OCI-LY3 (cell line): ENCODE measurements around the gene PITPNM3.

Experiments used
- EZH2phosphoT487 ChIP-seq: fragments of 200-600 bp; shearing (Covaris generic); IDR thresholded peaks from 2 replicates; pipeline ENCODE4 v1.6.1; 2018; ENCODE audit warnings: antibody characterized with exemption, mixed run types, low read depth
- TF ChIP-seq, protein P1 (sequence below): fragments of 200-600, 300-600 bp; sonication (generic); IDR thresholded peaks from 2 replicates; pipeline ENCODE4 v1.5.1; 2014; ENCODE audit warnings: antibody characterized with exemption, low read length, low read depth

DNA sequence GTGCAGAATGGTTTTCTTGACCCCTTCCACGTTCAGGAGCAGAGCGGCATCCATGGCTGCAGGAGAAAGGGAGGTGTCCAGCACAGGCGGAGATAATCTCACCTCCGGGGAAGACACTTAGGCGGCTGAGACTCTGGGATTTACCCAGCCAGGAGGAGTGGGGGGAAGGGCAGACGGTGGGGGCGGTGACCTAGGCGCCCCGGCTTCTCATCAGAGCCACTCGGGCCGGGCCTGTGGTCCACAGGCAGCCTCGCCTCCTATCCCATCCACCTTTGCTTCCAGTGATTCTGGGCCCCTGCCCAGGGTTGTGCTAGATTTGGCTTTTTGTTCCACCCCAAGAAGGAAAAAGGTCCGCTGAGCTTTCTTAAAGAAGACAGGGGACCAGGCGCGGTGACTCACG lies 121.3 kb downstream of the PITPNM3 start, which contains the start of gene AIPL1:
- TF ChIP-seq, protein P1, sequence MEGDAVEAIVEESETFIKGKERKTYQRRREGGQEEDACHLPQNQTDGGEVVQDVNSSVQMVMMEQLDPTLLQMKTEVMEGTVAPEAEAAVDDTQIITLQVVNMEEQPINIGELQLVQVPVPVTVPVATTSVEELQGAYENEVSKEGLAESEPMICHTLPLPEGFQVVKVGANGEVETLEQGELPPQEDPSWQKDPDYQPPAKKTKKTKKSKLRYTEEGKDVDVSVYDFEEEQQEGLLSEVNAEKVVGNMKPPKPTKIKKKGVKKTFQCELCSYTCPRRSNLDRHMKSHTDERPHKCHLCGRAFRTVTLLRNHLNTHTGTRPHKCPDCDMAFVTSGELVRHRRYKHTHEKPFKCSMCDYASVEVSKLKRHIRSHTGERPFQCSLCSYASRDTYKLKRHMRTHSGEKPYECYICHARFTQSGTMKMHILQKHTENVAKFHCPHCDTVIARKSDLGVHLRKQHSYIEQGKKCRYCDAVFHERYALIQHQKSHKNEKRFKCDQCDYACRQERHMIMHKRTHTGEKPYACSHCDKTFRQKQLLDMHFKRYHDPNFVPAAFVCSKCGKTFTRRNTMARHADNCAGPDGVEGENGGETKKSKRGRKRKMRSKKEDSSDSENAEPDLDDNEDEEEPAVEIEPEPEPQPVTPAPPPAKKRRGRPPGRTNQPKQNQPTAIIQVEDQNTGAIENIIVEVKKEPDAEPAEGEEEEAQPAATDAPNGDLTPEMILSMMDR = no peak
- no peak for TF ChIP-seq EZH2phosphoT487
